ENCODE results near the gene B4GALT5.
"Not testable (repeated sequence)": the region's sequence is repeated elsewhere in the genome, so short reads cannot be mapped to it uniquely, and the experiment has no call there.

B4GALT5 gene

DNA sequence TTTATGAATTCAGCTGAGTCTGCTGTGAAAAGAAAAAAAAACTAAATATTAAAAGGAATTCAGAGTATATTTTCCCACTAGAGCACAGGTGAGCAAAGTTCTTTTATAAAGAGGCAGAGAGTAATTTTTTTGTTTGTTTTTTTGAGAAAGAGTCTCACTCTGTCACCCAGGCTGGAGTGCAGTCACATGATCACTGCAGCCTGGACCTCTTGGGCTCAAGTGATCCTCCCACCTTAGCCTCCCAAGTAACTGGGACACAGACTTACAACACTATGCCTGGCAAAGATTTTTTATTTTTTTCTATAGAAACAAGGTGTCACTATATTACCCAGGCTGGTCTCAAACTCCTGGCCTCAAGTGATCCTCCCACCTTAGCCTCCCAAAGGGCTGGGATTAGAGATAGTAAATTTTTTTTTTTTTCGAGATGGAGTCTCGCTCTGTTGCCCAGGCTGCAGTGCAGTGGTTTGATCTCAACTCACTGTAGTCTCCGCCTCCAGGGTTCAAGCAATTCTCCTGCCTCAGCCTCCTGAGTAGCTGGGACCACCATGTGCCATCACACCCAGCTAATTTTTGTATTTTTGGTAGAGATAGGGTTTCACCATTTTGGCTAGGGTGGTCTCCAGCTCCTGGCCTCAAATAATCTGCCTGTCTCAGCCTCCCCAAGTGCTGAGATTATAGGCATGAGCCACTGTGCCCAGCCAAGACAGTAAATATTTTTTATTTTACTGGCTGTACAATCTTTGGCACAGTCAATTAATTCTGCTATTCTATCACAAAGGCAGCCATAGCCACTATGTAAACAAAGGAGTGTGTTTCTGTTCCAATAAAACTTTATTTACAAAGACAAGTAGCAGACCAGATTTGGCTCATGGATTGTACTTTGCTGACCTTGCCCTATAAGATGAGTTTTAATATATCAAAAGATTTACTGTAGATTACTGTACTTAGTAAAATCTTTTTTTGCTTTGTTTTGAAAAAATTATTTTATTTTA is 14.5 kb upstream of the B4GALT5 start:
- TF ChIP-seq TAF1 (IDR thresholded peaks at IDR 0.05; ENCODE audit: borderline replicate concordance, low read depth, low read length) (no peak), POLR2AphosphoS5 (IDR thresholded peaks at IDR 0.05; ENCODE audit: low read depth, low read length) (no peak), POLR2A (IDR thresholded peaks at IDR 0.05; ENCODE audit: low read depth, low read length) (no peak)
- FAIRE-seq = no peak
- DNase-seq (ENCODE audit: insufficient read length) = no peak

DNA sequence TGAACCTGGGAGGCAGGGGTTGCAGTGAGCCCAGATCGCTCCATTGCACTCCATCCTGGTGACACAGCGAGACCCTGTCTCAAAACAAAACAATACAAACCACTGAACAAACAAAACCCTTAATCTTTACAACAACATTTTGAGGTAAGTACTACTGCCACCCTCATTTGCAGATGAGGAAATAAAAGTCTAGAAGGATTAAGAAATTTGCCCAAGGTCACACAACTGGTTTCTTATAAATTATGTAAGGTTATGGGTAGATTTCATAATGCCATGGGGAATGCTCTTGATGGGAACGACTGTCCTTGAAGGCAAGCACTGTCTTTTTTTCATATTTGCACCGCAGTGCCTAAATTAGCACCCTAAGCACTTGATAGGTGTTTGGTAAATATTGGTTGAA is 13.8 kb upstream of the B4GALT5 start:
- no peak for DNase-seq (ENCODE audit: insufficient read length)
- no peak for FAIRE-seq
- no peak for TF ChIP-seq POLR2A (IDR thresholded peaks at IDR 0.05; ENCODE audit: low read depth, low read length)
- no peak for TF ChIP-seq TAF1 (IDR thresholded peaks at IDR 0.05; ENCODE audit: borderline replicate concordance, low read depth, low read length)
- TF ChIP-seq POLR2AphosphoS5 (IDR thresholded peaks at IDR 0.05; ENCODE audit: low read depth, low read length) = no peak

DNA sequence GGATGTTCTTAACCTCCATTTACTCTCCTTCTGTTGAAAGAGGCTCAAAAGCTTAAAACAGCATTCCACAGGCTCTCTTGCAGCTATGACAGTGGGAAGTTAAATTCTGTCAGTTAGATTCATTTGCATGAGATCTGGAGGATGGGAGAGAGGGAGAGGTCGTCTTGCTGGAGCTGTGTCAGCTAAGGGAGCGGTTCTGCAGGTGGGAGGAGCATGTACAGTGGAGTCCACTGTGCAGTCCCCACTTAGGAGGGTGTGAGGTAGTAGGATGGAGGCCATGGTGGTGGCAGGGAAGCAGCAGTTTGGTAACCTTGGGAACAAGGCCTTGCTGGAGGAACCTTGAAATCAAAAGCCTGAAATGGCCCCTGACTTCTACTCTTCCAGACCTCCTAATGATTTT is 12.0 kb upstream of the B4GALT5 start:
- FAIRE-seq (no peak), DNase-seq (ENCODE audit: insufficient read length) (no peak)
- TF ChIP-seq POLR2A (IDR thresholded peaks at IDR 0.05; ENCODE audit: low read depth, low read length) (no peak), TAF1 (IDR thresholded peaks at IDR 0.05; ENCODE audit: borderline replicate concordance, low read depth, low read length) (no peak), POLR2AphosphoS5 (IDR thresholded peaks at IDR 0.05; ENCODE audit: low read depth, low read length) (no peak)

DNA sequence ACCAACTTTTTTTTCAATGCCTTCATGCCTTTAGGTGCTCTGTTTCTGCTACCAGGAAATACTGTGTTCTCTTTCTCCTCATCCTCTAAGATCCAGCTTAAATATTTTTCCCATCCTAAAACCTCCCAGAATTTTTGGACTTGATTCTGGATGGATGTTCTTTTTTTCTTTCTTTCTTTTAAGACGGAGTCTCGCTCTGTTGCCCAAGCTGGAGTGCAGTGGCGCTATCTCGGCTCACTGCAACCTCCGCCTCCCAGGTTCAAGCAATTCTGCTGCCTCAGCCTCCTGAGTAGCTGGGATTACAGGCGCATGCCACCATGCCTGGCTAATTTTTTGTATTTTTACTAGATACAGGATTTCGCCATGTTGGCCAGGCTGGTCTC is 11.5 kb upstream of the B4GALT5 start:
- not testable (repeated sequence) for DNase-seq (ENCODE audit: insufficient read length); FAIRE-seq

DNA sequence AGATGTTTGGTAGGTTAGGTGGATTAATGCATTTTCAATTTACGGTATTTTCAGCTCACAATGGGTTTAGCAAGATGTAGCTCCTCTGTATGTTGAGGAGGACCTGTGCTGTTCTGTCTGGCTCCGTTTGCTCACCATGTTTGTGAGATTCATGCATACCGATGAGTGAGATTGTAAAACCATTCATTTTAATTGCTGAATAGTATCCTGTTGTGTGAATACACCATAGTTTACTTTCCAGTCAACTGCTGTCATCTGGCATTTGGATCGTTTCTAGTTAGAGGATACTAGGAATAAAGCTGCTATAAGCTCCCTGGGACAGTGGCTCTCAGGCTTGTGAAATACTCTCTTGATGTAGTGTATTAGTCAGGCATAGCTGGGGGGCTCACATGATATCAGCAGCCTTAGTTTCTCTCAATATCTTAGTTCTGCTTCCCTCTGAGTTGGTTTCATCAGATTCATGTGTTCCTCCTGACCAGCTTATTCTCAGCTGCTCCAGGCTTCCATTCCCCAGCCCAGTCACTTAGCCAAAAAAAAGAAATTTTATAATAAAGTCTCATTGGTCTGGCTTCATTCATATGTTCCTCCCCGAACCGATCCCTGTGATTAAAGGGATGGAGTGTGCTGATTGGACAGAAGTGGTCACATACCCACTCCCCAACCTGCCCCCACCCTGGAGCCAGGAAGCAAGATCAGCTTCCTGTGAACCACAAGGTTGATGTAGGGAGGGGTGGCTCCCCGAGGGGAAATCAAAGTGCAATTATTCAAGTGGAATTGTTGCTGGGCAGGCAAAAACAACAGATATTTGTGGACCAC is 10.9 kb upstream of the B4GALT5 start:
- no peak for FAIRE-seq

DNA sequence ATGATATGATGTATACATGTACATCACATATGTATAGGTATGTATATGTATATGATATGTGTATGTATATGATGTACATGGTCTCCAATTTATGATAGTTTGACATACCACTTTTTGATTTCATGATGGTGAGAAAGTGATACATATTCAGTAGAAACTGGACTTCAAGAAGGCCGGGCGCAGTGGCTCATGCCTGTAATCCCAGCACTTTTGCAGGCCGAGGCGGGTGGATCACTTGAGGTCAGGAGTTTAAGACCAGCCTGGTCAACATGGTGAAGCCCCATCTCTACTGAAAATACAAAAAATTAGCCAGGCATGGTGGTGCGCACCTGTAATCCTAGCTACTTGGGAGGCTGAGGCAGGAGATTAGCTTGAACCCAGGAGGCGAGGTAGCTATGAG is 10.1 kb upstream of the B4GALT5 start:
- FAIRE-seq; DNase-seq (ENCODE audit: insufficient read length): not testable (repeated sequence)

More for the DNA sequence above, 10.9 kb upstream of the B4GALT5 start:
- DNase-seq (ENCODE audit: insufficient read length) = no peak
- TF ChIP-seq POLR2AphosphoS5 (IDR thresholded peaks at IDR 0.05; ENCODE audit: low read depth, low read length) = no peak
- TF ChIP-seq TAF1 (IDR thresholded peaks at IDR 0.05; ENCODE audit: borderline replicate concordance, low read depth, low read length) = no peak
- no peak for TF ChIP-seq POLR2A (IDR thresholded peaks at IDR 0.05; ENCODE audit: low read depth, low read length)

DNA sequence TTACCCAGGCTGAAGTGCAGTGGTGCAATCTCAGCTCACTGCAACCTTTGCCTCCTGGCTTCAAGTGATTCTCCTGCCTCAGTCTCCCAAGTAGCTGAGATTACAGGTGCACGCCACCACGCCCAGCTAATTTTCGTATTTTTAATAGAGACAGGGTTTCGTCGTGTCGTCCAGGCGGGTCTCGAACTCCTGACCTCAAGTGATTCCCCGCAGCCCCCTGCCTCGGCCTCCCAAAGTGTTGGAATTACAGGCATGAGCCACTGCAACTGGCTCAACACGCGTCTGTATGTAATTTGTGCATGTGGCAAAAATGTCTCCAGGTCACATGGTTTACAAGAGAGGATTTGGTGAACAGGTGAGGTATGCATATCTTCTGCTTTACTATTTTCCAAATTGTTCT is 7.6 kb upstream of the B4GALT5 start:
- not testable (repeated sequence) for DNase-seq (ENCODE audit: insufficient read length); FAIRE-seq

DNA sequence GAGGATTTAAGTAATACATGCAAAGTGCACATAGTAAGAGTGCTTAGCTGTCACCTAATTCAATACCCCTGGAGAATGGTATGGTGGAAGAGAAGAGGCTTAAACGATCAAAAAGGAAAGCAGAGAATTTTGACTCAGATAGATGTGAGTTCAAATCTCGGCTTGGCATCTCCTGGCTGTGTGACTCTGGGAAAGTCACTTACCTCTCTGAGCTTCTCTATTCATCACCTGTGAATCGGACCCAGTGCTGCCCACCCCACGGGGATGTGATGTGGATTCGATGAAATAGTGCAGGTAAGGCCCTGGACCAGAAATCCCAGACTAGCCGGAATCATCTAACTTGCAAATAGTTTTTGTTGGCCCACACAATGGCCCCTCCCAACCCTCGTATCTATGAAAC is 1.8 kb upstream of the B4GALT5 start:
- no peak for TF ChIP-seq TAF1 (IDR thresholded peaks at IDR 0.05; ENCODE audit: borderline replicate concordance, low read depth, low read length)
- TF ChIP-seq POLR2AphosphoS5 (IDR thresholded peaks at IDR 0.05; ENCODE audit: low read depth, low read length) = no peak
- no peak for TF ChIP-seq POLR2A (IDR thresholded peaks at IDR 0.05; ENCODE audit: low read depth, low read length)
- no peak for DNase-seq (ENCODE audit: insufficient read length)
- no peak for FAIRE-seq

DNA sequence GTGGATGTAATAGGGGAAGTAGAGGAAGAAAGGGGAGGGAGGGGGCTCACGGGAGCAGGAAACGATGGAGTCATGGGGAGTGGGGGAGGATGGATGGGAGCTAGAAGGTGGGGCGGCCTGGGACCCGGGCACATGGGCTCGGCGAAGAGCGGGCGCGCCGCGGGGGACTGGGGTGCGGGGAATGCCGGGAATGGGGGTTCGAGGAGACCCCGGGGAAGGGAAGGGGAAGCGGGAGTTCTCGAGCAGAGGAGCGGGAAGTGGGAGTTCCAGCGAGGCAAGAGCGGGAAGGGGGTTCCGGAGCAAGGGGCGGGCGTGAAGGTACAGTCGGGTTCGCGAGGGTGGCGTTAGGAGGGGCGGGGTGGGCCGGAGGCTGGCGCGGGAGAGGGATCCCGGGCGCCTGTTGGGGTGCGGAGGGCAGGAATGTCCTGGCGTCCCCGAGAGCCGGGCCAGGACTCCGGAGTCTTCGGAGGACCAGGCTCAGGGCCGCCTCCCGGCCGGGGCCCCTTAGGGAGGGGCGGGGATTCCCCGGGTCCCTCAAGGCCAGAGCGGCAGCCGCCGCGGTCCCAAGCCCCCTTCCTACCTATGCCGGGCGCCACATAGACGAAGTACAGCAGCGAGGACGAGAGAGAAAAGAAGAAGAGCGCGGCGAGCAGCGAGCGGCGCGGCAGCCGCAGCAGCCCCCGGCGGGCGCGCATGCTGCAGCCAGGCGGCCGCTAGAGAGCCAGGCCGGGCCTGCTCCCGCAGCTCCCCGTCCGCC is 504 bp downstream of the B4GALT5 start:
- TF ChIP-seq POLR2AphosphoS5 (IDR thresholded peaks at IDR 0.05; ENCODE audit: low read depth, low read length) (no peak), POLR2A (IDR thresholded peaks at IDR 0.05; ENCODE audit: low read depth, low read length) (no peak), TAF1 (IDR thresholded peaks at IDR 0.05; ENCODE audit: borderline replicate concordance, low read depth, low read length) (no peak)
- DNase-seq (ENCODE audit: insufficient read length) (no peak), FAIRE-seq (no peak)

DNA sequence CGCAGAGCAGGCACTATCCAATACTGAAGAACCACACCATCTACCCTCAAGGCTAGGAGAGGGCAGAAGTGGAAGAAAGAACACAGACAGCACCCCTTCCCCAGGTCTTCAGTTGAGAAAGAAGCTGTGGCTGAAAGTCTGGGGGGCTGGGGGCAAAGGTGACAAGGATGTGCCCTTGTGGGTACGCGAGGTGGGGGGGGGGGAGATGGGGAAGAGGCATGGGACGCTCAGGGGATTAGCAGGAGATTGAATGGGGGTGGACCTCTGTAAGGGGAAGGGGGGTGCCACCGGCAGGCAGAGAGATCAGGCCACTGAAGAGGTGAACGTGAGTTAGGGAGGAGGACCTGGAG is 1.1 kb downstream of the B4GALT5 start:
- DNase-seq (ENCODE audit: insufficient read length) = no peak
- FAIRE-seq = no peak
- TF ChIP-seq POLR2AphosphoS5 (IDR thresholded peaks at IDR 0.05; ENCODE audit: low read depth, low read length) (no peak), TAF1 (IDR thresholded peaks at IDR 0.05; ENCODE audit: borderline replicate concordance, low read depth, low read length) (no peak), POLR2A (IDR thresholded peaks at IDR 0.05; ENCODE audit: low read depth, low read length) (no peak)

DNA sequence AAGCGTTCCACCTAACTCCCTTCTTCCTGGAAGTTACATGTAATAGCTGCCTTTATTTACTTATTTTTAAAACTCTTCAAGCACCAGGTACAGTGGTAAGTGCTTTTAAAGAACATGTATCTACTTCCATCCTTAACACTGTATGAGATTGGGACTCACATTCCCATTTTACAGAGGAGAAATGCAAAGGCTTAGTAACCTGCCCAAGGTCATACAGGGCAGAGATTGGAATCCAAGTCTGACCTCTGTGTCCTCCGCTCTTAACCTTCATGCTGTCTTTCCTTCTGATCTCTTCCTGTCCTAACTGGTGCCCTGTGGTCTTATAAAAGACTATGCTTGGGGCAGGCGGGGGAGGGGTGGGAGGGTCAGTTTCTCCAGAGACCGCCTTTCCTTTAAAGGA is 1.6 kb downstream of the B4GALT5 start:
- no peak for DNase-seq (ENCODE audit: insufficient read length)
- TF ChIP-seq TAF1 (IDR thresholded peaks at IDR 0.05; ENCODE audit: borderline replicate concordance, low read depth, low read length) (no peak), POLR2A (IDR thresholded peaks at IDR 0.05; ENCODE audit: low read depth, low read length) (no peak), POLR2AphosphoS5 (IDR thresholded peaks at IDR 0.05; ENCODE audit: low read depth, low read length) (no peak)
- FAIRE-seq = no peak

DNA sequence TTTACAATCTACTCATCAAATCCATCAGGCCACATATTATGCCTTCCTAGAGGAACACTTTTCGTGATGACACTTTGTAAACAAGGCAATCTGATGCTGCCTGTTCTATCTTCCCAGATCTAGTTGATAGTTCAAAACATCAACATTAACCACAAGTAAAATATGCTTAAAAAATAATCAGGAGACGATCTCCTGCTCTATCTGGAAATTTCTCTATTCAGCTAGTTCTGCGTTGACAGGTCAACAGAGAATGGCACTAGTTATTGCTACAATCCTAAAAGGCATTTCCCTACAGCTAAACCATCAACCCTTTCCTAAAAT is 2.1 kb downstream of the B4GALT5 start:
- TF ChIP-seq POLR2AphosphoS5 (IDR thresholded peaks at IDR 0.05; ENCODE audit: low read depth, low read length) (no peak), TAF1 (IDR thresholded peaks at IDR 0.05; ENCODE audit: borderline replicate concordance, low read depth, low read length) (no peak), POLR2A (IDR thresholded peaks at IDR 0.05; ENCODE audit: low read depth, low read length) (0 out of 2 replicates have a peak, but pooled peaks have one; percentile 29)
- FAIRE-seq = peak; percentile 56
- no peak for DNase-seq (ENCODE audit: insufficient read length)
